Measurements from ENCODE around the gene SIRT4. TPM values are rescaled to one million over a fixed set of nuclear protein-coding genes. Genes with fewer than 3 reads are reported as not detected.
A peak's percentile ranks its signal among the peaks of the same experiment; 100 is the strongest.
"Not testable (repeated sequence)": the region's sequence is repeated elsewhere in the genome, so short reads cannot be mapped to it uniquely, and the experiment has no call there.

The SIRT4 gene
- total and polyA plus RNA-seq, 12 donors, result 1.9 to 16.8 (median 4.3) TPM

DNA sequence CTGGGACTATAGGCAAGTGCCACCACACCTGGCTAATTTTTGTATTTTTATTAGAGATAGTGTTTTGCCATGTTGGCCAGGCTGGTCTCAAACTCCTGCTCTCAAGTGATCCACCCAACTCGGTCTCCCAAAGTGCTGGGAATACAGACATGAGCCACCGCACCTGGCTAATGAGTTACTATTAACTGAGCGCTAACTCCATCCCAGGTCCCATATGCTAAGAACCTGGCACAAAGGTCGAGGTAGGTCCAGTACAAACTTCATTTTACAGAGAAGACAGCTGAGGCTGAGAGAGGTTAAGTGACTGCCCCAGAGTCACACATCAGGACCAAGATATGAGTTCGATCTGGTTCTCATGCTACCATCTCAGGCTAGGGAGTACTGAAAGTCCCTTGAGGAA is 29.9 kb downstream of the SIRT4 start:
- Histone ChIP-seq H3K27ac (no peak overlapping the region), H3K9me3 (replicated peaks in 1 of 3) (no peaks in the 10 kb centered on the region), H3K36me3 (replicated peaks in 1 of 2) (no peaks in the 10 kb centered on the region), H3K27me3 (no peaks in the 10 kb centered on the region), H3K4me3 (no peak overlapping the region), H3K4me1 (replicated peaks in 1 of 2) (peaks cover 8 to 12% of the 10 kb centered on the region in 2 donors)
- DNase-seq, result no peak
- no peak for TF ChIP-seq CTCF (IDR thresholded peaks at IDR 0.05)
- no peak for TF ChIP-seq POLR2A (IDR thresholded peaks at IDR 0.05)
- WGBS, 4 donors, result 78 to 89% (median 84%) methylated on average over 5 of the region's 5 CpGs
- intact Hi-C loops (cut with DNase I), result no loop called here

DNA sequence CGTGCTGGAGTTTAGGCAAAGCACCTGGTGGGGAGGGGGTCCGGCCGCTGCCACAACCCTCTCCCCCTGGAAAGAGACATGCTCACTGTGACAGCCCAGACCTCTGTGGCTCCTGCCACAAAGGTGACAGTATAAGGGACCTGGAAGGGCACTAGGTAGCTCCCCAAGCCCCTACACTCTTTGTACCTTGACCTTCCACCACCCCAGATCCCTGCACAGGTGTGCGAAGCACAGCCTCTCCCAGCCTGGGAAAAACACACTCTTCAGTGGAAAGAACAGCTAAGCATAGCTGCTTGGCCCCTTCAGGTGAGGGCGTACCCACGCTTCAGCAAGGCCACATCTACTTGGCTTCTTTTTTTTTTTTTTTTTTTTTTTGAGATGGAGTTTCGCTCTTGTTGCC is 30.4 kb downstream of the SIRT4 start:
- intact Hi-C loops (cut with DNase I), result no loop called here
- WGBS, 4 donors, result 77 to 96% (median 89%) methylated on average over 4 to 7 of the region's 7 CpGs

DNA sequence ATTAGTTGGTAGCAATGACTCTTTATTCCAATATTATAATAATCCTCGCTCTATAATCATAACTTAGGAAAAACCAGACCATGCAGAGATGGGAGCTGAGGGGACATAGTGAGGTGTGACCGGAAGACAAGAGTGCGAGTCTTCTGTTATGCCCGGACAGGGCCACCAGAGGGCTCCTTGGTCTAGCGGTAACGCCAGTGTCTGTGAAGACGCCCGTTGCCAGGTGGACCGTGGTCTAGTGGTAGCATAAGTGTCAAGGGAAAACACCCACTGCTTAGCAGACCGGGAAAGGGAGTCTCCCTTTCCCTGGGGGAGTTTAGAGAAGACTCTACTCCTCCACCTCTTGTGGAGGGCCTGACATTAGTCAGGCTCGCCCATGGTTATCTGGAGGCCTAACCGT is 33.3 kb downstream of the SIRT4 start:
- H3K4me3 ChIP-seq; intact Hi-C loops (cut with DNase I); H3K9me3 ChIP-seq (replicated peaks in 1 of 3); H3K27me3 ChIP-seq; H3K36me3 ChIP-seq (replicated peaks in 1 of 2); H3K4me1 ChIP-seq (replicated peaks in 1 of 2); H3K27ac ChIP-seq: not testable (repeated sequence)
- peak; percentile 55 to 90 (median 73) for DNase-seq
- 22 to 26% (median 23%) methylated on average over 12 of the region's 12 CpGs for WGBS, 4 donors
- TF ChIP-seq CTCF (IDR thresholded peaks at IDR 0.05), result peak; percentile 43 to 66 (median 61)

More for the DNA sequence above, 30.4 kb downstream of the SIRT4 start:
- no peak for DNase-seq
- Histone ChIP-seq H3K27ac (no peak overlapping the region), H3K4me3 (no peak overlapping the region), H3K9me3 (replicated peaks in 1 of 3) (no peaks in the 10 kb centered on the region), H3K36me3 (replicated peaks in 1 of 2) (no peaks in the 10 kb centered on the region), H3K4me1 (replicated peaks in 1 of 2) (peaks cover 5 to 7% of the 10 kb centered on the region in 2 donors), H3K27me3 (no peaks in the 10 kb centered on the region)
- TF ChIP-seq CTCF (IDR thresholded peaks at IDR 0.05) (no peak), POLR2A (IDR thresholded peaks at IDR 0.05) (no peak)

DNA sequence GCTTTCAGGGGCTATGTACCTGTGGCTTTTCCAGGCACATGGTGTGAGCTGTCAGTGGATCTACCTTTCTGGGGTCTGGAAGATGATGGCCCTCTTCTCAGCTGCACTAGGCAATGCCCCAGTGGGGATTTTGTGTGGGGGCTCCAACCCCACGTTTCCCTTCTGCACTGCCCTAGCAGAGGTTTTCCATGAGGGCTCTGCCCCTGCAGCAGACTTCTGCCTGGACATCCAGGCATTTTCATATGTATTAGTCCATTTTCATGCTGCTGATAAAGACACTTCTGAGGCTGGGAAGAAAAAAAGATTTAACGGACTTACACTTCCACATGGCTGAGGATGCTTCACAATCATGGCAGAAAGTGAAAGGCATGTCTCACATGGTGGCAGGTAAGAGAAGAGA is 34.3 kb downstream of the SIRT4 start:
- DNase-seq; H3K4me3 ChIP-seq; H3K27me3 ChIP-seq; H3K4me1 ChIP-seq (replicated peaks in 1 of 2); H3K36me3 ChIP-seq (replicated peaks in 1 of 2); H3K9me3 ChIP-seq (replicated peaks in 1 of 3); intact Hi-C loops (cut with DNase I); H3K27ac ChIP-seq: not testable (repeated sequence)
- WGBS, 4 donors, result 81 to 90% (median 85%) methylated on average over 2 of the region's 2 CpGs

DNA sequence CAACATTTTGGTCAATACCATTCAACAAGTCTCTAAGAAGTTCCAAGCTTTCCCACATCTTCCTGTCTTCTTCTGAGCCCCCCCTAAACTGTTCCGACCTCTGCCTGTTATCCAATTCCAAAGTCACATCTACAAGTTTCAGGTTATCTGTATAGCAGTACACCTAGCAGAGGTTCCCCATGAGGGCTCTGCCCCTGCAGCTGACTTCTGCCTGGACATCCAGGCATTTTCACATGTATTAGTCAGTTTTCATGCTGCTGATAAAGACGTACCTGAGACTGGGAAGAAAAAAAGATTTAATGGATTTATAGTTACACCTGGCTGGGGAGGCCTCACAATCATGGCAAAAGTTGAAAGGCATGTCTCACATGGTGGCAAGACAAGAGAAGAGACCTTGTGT is 35.6 kb downstream of the SIRT4 start:
- H3K9me3 ChIP-seq (replicated peaks in 1 of 3), result no peaks in the 10 kb centered on the region
- intact Hi-C loops (cut with DNase I), result no loop called here
- H3K36me3 ChIP-seq (replicated peaks in 1 of 2), result no peaks in the 10 kb centered on the region
- no peak overlapping the region for H3K4me3 ChIP-seq
- no peak overlapping the region for H3K27ac ChIP-seq
- no peak for DNase-seq
- H3K27me3 ChIP-seq, result no peaks in the 10 kb centered on the region
- no peak for TF ChIP-seq CTCF (IDR thresholded peaks at IDR 0.05)
- no peak for TF ChIP-seq POLR2A (IDR thresholded peaks at IDR 0.05)
- 72 to 84% (median 81%) methylated on average over 2 of the region's 2 CpGs for WGBS, 4 donors
- no peaks in the 10 kb centered on the region for H3K4me1 ChIP-seq (replicated peaks in 1 of 2)

Data from adrenal gland (tissue), 12 donors.